Cortex of kidney (tissue), 1 donor: ENCODE measurements around the gene FRMD1.

Experiments
- DNase-seq: peaks from one replicate; lab custom pipeline; 2025; lab: John Stamatoyannopoulos, UW

Gene FRMD1

GRCh38 chr6:168095716-168096250 lies 16.8 kb upstream of the FRMD1 start:
- no peak for DNase-seq

GRCh38 chr6:168095171-168095691 lies 16.2 kb upstream of the FRMD1 start:
- DNase-seq = no peak

- no peak for DNase-seq
Measured at GRCh38 chr6:168093634-168094033, 14.6 kb upstream of the FRMD1 start.

DNA sequence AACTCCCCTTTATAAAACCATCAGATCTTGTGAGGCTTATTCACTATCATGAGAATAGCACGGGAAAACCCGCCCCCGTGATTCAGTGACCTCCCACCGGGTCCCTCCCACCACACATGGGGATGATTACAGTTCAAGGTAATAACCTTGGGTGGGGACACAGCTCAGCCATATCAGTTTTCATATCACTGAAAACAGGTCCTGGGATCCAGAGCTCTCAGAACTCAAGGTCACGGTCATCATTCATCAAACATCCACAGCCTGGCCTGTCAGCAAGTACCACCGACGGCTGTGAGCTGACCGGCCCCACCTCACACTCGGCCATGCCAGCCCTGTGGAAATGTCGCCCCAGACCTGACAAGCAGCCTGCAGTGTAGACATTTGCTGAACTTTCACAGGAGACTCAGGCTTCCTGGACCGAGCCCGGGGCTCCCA lies 14.1 kb upstream of the FRMD1 start:
- DNase-seq = no peak

- DNase-seq = no peak
Measured at GRCh38 chr6:168092541-168092940, 13.5 kb upstream of the FRMD1 start.

- DNase-seq = no peak
Measured at GRCh38 chr6:168091381-168092264, 12.6 kb upstream of the FRMD1 start.

GRCh38 chr6:168090706-168091105 lies 11.7 kb upstream of the FRMD1 start:
- DNase-seq = no peak

GRCh38 chr6:168090064-168090690 lies 11.2 kb upstream of the FRMD1 start:
- DNase-seq = no peak

GRCh38 chr6:168089186-168090063 lies 10.4 kb upstream of the FRMD1 start:
- DNase-seq = no peak

- DNase-seq = no peak
Measured at GRCh38 chr6:168088161-168089053, 9.4 kb upstream of the FRMD1 start.

DNA sequence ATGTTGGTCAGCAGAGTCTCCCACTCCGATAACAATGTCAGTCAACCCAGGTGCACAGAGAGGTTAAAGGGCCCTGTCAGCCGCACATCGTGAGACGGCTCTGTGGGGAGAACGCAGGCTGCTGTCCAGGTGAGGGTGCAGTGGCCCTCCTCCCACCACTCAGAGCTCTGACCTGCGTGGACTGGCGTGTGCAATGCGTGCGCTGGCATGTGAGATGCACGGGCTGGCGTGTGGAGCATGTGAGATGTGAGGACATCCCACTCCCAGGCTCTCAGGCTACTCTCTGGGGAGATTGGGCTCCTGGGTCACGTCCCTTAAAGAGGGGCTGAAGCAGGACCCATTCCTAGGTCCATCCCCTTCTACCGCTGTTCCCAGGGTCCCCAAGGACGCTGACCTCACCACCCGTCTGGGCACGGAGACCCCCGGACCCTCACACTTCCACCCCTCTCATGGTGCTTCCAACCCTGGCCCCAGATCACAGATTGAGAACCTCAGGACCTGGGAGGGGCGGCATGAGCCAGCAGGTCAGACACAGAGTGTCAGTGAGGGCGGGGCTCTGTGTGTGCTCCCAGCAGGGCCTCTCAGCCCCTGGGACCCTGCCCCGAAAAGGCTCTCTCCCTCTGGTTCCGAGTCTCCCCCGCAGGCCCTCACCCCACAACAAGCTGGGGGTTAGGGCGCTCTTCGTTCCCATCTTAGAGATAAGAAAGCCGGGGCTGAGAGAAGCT lies 8.6 kb upstream of the FRMD1 start:
- no peak for DNase-seq

GRCh38 chr6:168086616-168087015 lies 7.6 kb upstream of the FRMD1 start:
- DNase-seq = no peak

DNA sequence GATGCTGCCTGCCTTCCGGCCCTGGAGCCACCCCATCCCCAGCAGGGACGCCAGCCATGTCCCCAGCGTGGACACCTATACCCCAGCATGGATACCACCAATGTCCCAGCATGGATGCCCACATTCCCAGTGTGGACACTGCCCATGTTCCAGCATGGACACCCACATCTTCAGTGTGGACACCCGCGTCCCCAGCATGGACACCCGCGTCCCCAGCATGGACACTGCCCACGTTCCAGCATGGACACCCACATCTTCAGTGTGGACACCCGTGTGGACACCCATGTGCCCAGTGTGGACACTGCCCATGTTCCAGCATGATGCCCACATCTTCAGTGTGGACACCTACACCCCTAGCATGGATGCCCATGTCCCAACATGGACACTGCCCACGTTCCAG lies 7.1 kb upstream of the FRMD1 start:
- no peak for DNase-seq

DNA sequence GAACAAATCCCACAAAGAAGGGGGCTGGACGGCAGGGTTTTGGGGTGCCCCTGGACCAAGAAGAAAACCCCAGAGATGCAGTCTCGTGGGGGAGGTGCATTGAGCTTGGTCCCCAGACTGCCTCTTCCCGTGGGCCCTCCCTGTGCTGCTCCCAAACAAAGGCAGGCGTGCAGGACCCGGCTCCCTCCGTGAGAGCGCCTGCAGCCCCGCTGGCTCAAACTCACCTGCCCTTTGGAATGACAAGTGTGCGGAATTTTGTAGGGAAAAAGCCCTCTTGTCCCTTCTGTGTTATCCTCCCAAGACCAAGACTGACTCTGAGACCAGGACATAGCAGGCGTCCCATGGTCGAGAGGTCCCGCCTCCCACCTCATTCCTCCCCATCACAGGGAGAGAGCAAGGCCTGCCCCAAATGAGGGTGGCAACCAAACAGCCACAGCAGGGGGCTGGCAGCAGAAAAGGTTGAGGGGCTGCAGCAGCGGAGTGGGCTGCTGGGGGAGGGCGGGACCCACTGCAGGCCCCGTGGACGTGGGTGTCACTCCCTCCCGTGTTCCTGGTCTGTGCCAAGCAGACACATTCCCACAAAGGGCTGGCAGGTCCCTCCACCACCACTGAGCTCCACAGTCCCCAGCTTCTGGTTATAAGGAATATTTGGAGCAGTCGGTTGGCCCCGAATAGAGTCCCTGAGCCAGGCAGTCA lies 5.6 kb upstream of the FRMD1 start:
- no peak for DNase-seq

- no peak for DNase-seq
Measured at GRCh38 chr6:168083514-168083885, 4.5 kb upstream of the FRMD1 start.

DNA sequence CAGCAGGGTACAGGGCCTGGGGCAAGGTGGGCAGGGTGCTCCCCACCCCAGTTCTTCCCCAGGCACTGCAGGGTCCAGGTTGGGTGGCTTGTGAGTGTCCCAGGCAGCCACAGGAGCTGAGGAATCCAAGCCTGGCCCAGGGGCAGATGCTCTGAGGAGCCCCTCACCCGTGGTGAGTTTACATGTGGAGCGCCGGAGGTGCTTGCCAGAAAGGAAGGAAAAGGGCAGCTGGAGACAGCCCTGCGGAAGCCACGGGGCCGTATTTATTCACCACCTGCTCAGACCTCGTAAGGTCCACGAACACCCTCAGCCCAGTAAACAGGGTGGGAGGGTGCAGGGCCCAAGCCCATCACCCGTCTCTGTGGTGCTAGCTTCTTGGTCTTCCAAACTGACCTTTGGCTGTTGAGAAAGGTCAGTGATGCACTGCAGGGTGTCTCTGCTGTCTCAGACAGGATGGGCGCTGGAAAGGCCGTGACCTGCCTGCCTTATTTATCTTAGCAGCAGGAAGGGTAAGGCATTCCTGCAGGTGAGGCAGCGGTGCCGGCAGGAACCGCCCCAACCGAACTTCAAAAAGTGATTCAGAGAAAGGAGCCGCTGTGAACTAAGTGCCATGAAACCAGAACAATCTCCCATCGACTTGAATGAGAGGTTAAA lies 4.0 kb upstream of the FRMD1 start:
- DNase-seq = no peak

GRCh38 chr6:168081858-168082546 lies 3.0 kb upstream of the FRMD1 start:
- no peak for DNase-seq

- DNase-seq = no peak
Measured at GRCh38 chr6:168080393-168081077, 1.5 kb upstream of the FRMD1 start.
